GM20000 (cell line): ENCODE results near the gene DNAJB6.

Source experiments
- DNase-seq: peaks from one replicate; pipeline ENCODE4 v3.0.0; 2012; ENCODE audit warnings: low spot score
- CTCF ChIP-seq: IDR thresholded peaks from 2 replicates; pipeline ENCODE4 v1.5.1; 2012; ENCODE audit warnings: mild to moderate bottlenecking, control low read depth; ENCODE audit errors: extremely low read depth, missing control alignments

Gene DNAJB6

GRCh38 chr7:157359581-157359980 lies 22.8 kb downstream of the DNAJB6 start:
- no peak for DNase-seq

GRCh38 chr7:157360483-157361025 lies 23.8 kb downstream of the DNAJB6 start:
- DNase-seq, result no peak
- TF ChIP-seq CTCF, result no peak

More at GRCh38 chr7:157359581-157359980, 22.8 kb downstream of the DNAJB6 start:
- no peak for TF ChIP-seq CTCF

GRCh38 chr7:157361537-157361936 lies 24.7 kb downstream of the DNAJB6 start:
- DNase-seq, result no peak
- TF ChIP-seq CTCF, result no peak

GRCh38 chr7:157362729-157363128 lies 25.9 kb downstream of the DNAJB6 start:
- no peak for DNase-seq
- TF ChIP-seq CTCF, result no peak

- no peak for TF ChIP-seq CTCF
- DNase-seq, result no peak
Measured at GRCh38 chr7:157366722-157367121, 29.9 kb downstream of the DNAJB6 start.

- no peak for DNase-seq
- no peak for TF ChIP-seq CTCF
Measured at GRCh38 chr7:157368955-157369354, 32.2 kb downstream of the DNAJB6 start.

- no peak for TF ChIP-seq CTCF
- DNase-seq, result no peak
Measured at GRCh38 chr7:157370742-157371141, 33.9 kb downstream of the DNAJB6 start.
